ENCODE measurements around the gene DYNC2I2. TPM values are rescaled to one million over a fixed set of nuclear protein-coding genes. Genes with fewer than 3 reads are reported as not detected.

Gene DYNC2I2
- total and polyA plus RNA-seq, 2 experiments from 2014 or later, result 48.7 to 78.3 TPM

GRCh38 chr9:128627127-128627715, 29.4 kb downstream of the DYNC2I2 start:
- no peak for ATAC-seq
- no peaks in the 10 kb centered on the region for H3K79me2 ChIP-seq (replicated peaks; ENCODE audit: insufficient read depth)

DNA sequence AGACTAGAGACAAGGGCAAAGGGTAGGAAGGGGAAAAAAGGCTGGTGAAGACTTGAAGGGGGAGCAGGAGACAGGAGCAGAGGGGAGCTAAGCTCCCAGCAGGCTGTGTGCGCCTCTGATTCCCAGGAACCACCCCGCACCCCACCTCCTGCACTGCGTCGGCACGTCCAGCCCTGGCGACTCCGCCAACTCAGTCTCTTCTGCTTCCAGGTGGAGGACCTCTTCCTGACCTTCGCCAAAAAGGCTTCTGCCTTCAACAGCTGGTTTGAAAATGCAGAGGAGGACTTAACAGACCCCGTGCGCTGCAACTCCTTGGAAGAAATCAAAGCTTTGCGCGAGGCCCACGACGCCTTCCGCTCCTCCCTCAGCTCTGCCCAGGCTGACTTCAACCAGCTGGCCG, 30.5 kb downstream of the DYNC2I2 start:
- peaks cover 16% of the 10 kb centered on the region for H3K27me3 Mint-ChIP-seq (ENCODE audit: insufficient read depth, low read depth, poor library complexity)
- Histone ChIP-seq H3K4me1 (ENCODE audit: insufficient read depth) (no peaks in the 10 kb centered on the region), H3K4me3 (no peak overlapping the region), H3K4me2 (no peak overlapping the region), H3K27me3 (ENCODE audit: insufficient read depth) (no peaks in the 10 kb centered on the region), H3K79me2 (replicated peaks; ENCODE audit: insufficient read depth) (no peaks in the 10 kb centered on the region), H3K36me3 (ENCODE audit: insufficient read depth) (peaks cover 18% of the 10 kb centered on the region), H3K27ac (ENCODE audit: low read depth) (no peak overlapping the region), H2AFZ (no peak overlapping the region), H3F3A (replicated peaks; ENCODE audit: low read depth) (no peaks in the 10 kb centered on the region), H4K20me1 (replicated peaks; ENCODE audit: insufficient read depth) (peaks cover 3% of the 10 kb centered on the region; the same call in 1 of the 2 replicates), H3K9me2 (ENCODE audit: insufficient read depth) (no peaks in the 10 kb centered on the region)
- H3K36me3 Mint-ChIP-seq (ENCODE audit: low read depth), result peaks cover 60% of the 10 kb centered on the region
- no peak overlapping the region for H3K4me3 Mint-ChIP-seq
- ATAC-seq (no peak), DNase-seq (ENCODE audit: low spot score) (no peak)
- H3K9me3 Mint-ChIP-seq, result no peaks in the 10 kb centered on the region
- no peaks in the 10 kb centered on the region for H3K4me1 Mint-ChIP-seq
- H3K27ac Mint-ChIP-seq, result no peak overlapping the region; the same call in 1 of the 2 replicates
- TF ChIP-seq CREB1 (CRISPR knock-in tag; IDR thresholded peaks at IDR 0.05; ENCODE audit: low read depth) (no peak), ZNF331 (CRISPR knock-in tag; IDR thresholded peaks at IDR 0.05; ENCODE audit: low read depth) (no peak), POLR2AphosphoS5 (IDR thresholded peaks at IDR 0.05; ENCODE audit: low read depth) (no peak), ZNF462 (CRISPR knock-in tag; IDR thresholded peaks at IDR 0.05) (no peak), JUNB (IDR thresholded peaks at IDR 0.05; ENCODE audit: unreplicated experiment) (no peak), ZNF114 (CRISPR knock-in tag; IDR thresholded peaks at IDR 0.05) (no peak), EZH2phosphoT487 (IDR thresholded peaks at IDR 0.05; ENCODE audit: unreplicated experiment) (no peak), EZH2 (IDR thresholded peaks at IDR 0.05; ENCODE audit: low read depth, unreplicated experiment) (no peak), STAT1 (IDR thresholded peaks at IDR 0.05; ENCODE audit: unreplicated experiment) (no peak), NANOG (IDR thresholded peaks at IDR 0.05; ENCODE audit: borderline replicate concordance) (no peak), REST (IDR thresholded peaks at IDR 0.05; ENCODE audit: unreplicated experiment) (no peak)

More at GRCh38 chr9:128627127-128627715, 29.4 kb downstream of the DYNC2I2 start:
- no peak overlapping the region for H3K4me3 Mint-ChIP-seq
- H2AFZ ChIP-seq, result no peak overlapping the region
- no peaks in the 10 kb centered on the region for H3K27me3 ChIP-seq (ENCODE audit: insufficient read depth)
- no peaks in the 10 kb centered on the region for H3K9me3 Mint-ChIP-seq
- H3K27ac Mint-ChIP-seq, result no peak overlapping the region
- peaks cover 3% of the 10 kb centered on the region; the same call in 1 of the 2 replicates for H4K20me1 ChIP-seq (replicated peaks; ENCODE audit: insufficient read depth)
- peaks cover 56% of the 10 kb centered on the region for H3K36me3 Mint-ChIP-seq (ENCODE audit: low read depth)
- no peaks in the 10 kb centered on the region for H3F3A ChIP-seq (replicated peaks; ENCODE audit: low read depth)
- peaks cover 16% of the 10 kb centered on the region for H3K27me3 Mint-ChIP-seq (ENCODE audit: insufficient read depth, low read depth, poor library complexity)
- no peaks in the 10 kb centered on the region for H3K9me2 ChIP-seq (ENCODE audit: insufficient read depth)
- H3K27ac ChIP-seq (ENCODE audit: low read depth), result no peak overlapping the region
- peaks cover 16% of the 10 kb centered on the region; the same call in 1 of the 2 replicates for H3K36me3 ChIP-seq (ENCODE audit: insufficient read depth)
- no peaks in the 10 kb centered on the region for H3K4me1 Mint-ChIP-seq
- no peak overlapping the region for H3K4me2 ChIP-seq
- TF ChIP-seq ZNF331 (CRISPR knock-in tag; IDR thresholded peaks at IDR 0.05; ENCODE audit: low read depth) (no peak), STAT1 (IDR thresholded peaks at IDR 0.05; ENCODE audit: unreplicated experiment) (no peak), EZH2phosphoT487 (IDR thresholded peaks at IDR 0.05; ENCODE audit: unreplicated experiment) (no peak)
- no peak for DNase-seq (ENCODE audit: low spot score)
- no peaks in the 10 kb centered on the region for H3K4me1 ChIP-seq (ENCODE audit: insufficient read depth)
- no peak overlapping the region for H3K4me3 ChIP-seq
